Fibroblast of lung (primary cell): ENCODE data around the gene CAMTA1. TPM values are rescaled to one million over a fixed set of nuclear protein-coding genes. Genes with fewer than 3 reads are reported as not detected.

Experiments used
- DNase-seq, 2 donors: peaks; one replicate each; pipeline versions ENCODE4 v3.0.0 to v3.0.0-alpha.2; 2010; ENCODE audit warnings: low read depth in 2 of 2
- H2AFZ ChIP-seq: 2 replicates; pipeline ENCODE4 v1.5.1; 2012; ENCODE audit warnings: low read length, control low read depth, inconsistent platforms
- H3K27ac ChIP-seq: 2 replicates; pipeline ENCODE4 v1.5.1; 2011; ENCODE audit warnings: low read length, control low read depth; ENCODE audit not compliant: insufficient read depth
- H3K27me3 ChIP-seq: 2 replicates; pipeline ENCODE4 v1.5.1; 2011; ENCODE audit warnings: mild to moderate bottlenecking, low read length; ENCODE audit not compliant: control insufficient read depth, insufficient read depth
- H3K36me3 ChIP-seq: 2 replicates; pipeline ENCODE4 v1.5.1; 2011; ENCODE audit warnings: low read length; ENCODE audit not compliant: control insufficient read depth, insufficient read depth
- H3K4me1 ChIP-seq: 2 replicates; pipeline ENCODE4 v1.5.1; 2011; ENCODE audit warnings: low read length; ENCODE audit not compliant: control insufficient read depth, insufficient read depth; ENCODE audit errors: extremely low read depth
- H3K4me2 ChIP-seq: 2 replicates; pipeline ENCODE4 v1.5.1; 2011; ENCODE audit warnings: low read length, control low read depth; ENCODE audit not compliant: insufficient read depth; ENCODE audit errors: extremely low read depth
- H3K4me3 ChIP-seq, 4 experiments: fragments of 200-600 bp in 1 of 4; sonication (generic) in 1 of 4; replicated peaks in 1 of 4; 2 replicates each; pipeline ENCODE4 v1.5.1; 2011 to 2016; ENCODE audit warnings: low read length in 4 of 4, low read depth in 3 of 4, mild to moderate bottlenecking in 3 of 4, control low read depth in 2 of 4, inconsistent platforms in 1 of 4, mixed read lengths in 1 of 4; ENCODE audit not compliant: insufficient read depth in 1 of 4; ENCODE audit errors: control extremely low read depth in 1 of 4
- H3K79me2 ChIP-seq: 2 replicates; pipeline ENCODE4 v1.5.1; 2012; ENCODE audit warnings: mild to moderate bottlenecking, low read length, inconsistent platforms; ENCODE audit not compliant: control insufficient read depth, insufficient read depth
- H3K9ac ChIP-seq: 2 replicates; pipeline ENCODE4 v1.5.1; 2011; ENCODE audit warnings: mild to moderate bottlenecking, low read length, control low read depth; ENCODE audit not compliant: insufficient read depth
- H3K9me3 ChIP-seq: 2 replicates; pipeline ENCODE4 v1.5.1; 2012; ENCODE audit warnings: low read depth, low read length; ENCODE audit not compliant: control insufficient read depth, insufficient read depth
- H4K20me1 ChIP-seq: 2 replicates; pipeline ENCODE4 v1.5.1; 2011; ENCODE audit warnings: low read length; ENCODE audit not compliant: control insufficient read depth, insufficient read depth; ENCODE audit errors: extremely low read depth
- CTCF ChIP-seq, 2 donors: IDR thresholded peaks in 1 of 2; conservative IDR thresholded peaks in 1 of 2; 1 replicate in 1 of 2; 2 replicates in 1 of 2; pipeline ENCODE4 v1.5.1; 2011 to 2012; ENCODE audit warnings: low read length in 2 of 2, control low read depth in 1 of 2, inconsistent platforms in 1 of 2, low read depth in 1 of 2, mild to moderate bottlenecking in 1 of 2
- EZH2 ChIP-seq: IDR thresholded peaks from 2 replicates; pipeline ENCODE4 v1.5.1; 2012; ENCODE audit warnings: low read length, control low read depth, mild to moderate bottlenecking; ENCODE audit errors: missing control alignments
- polyA plus RNA-seq, 2 donors: library from polyadenylated mRNA; depleted of rRNA in 1 of 2; stranded (reverse) in 1 of 2; unstranded in 1 of 2; fragments of >200 nt; gene quantifications; 2 replicates each; pipeline ENCODE4 v1.2.1, GENCODE V29; 2011 to 2012; ENCODE audit warnings: missing spikeins in 1 of 2
- total RNA-seq: library from RNA; depleted of rRNA; stranded (reverse); fragments of >200 nt; gene quantifications from 2 replicates; pipeline ENCODE4 v1.2.1, GENCODE V29; 2014

Gene CAMTA1
- total and polyA plus RNA-seq, 2 donors (not counting 1 experiment from before 2014, with no cell fraction given) = 47.6 to 86.0 TPM

- Histone ChIP-seq H3K9ac (no peak overlapping the region), H3K4me3 (no peak overlapping the region), H3K9me3 (no peaks in the 10 kb centered on the region), H3K4me1 (peaks cover 11% of the 10 kb centered on the region), H4K20me1 (no peaks in the 10 kb centered on the region), H3K27ac (peak overlapping the region; percentile 70), H2AFZ (no peak overlapping the region), H3K36me3 (no peaks in the 10 kb centered on the region), H3K27me3 (no peaks in the 10 kb centered on the region), H3K79me2 (no peaks in the 10 kb centered on the region), H3K4me2 (peak overlapping the region; percentile 38)
- TF ChIP-seq CTCF (conservative IDR thresholded peaks at IDR 0.05 in 1 of 2, IDR thresholded peaks at IDR 0.05 in 1 of 2; ENCODE audit: low read depth in 1 of 2, low read length in 2 of 2) = no peak
- peak in 1 of 2 donors; percentile 15 for DNase-seq
Observed at GRCh38 chr1:7224081-7224534, 438.9 kb downstream of the CAMTA1 start.

GRCh38 chr1:7224644-7225043, 439.4 kb downstream of the CAMTA1 start:
- no peak overlapping the region for H3K9ac ChIP-seq
- H3K4me2 ChIP-seq = no peak overlapping the region
- no peaks in the 10 kb centered on the region for H3K9me3 ChIP-seq
- no peaks in the 10 kb centered on the region for H3K36me3 ChIP-seq
- H3K27me3 ChIP-seq = no peaks in the 10 kb centered on the region
- H3K79me2 ChIP-seq = no peaks in the 10 kb centered on the region
- no peak overlapping the region for H2AFZ ChIP-seq
- H4K20me1 ChIP-seq = no peaks in the 10 kb centered on the region
- TF ChIP-seq EZH2 (no peak), CTCF (conservative IDR thresholded peaks at IDR 0.05 in 1 of 2, IDR thresholded peaks at IDR 0.05 in 1 of 2; ENCODE audit: low read depth in 1 of 2, low read length in 2 of 2) (no peak)
- H3K4me3 ChIP-seq = no peak overlapping the region
- no peak for DNase-seq
- peaks cover 11% of the 10 kb centered on the region for H3K4me1 ChIP-seq
- peak overlapping the region; percentile 13 for H3K27ac ChIP-seq

GRCh38 chr1:7225711-7226505, 440.7 kb downstream of the CAMTA1 start:
- Histone ChIP-seq H3K9ac (no peak overlapping the region), H3K79me2 (no peaks in the 10 kb centered on the region), H3K9me3 (no peaks in the 10 kb centered on the region), H3K27me3 (no peaks in the 10 kb centered on the region), H3K4me1 (peaks cover 13% of the 10 kb centered on the region), H3K4me2 (no peak overlapping the region), H4K20me1 (no peaks in the 10 kb centered on the region), H2AFZ (no peak overlapping the region), H3K36me3 (no peaks in the 10 kb centered on the region), H3K27ac (no peak overlapping the region), H3K4me3 (no peak overlapping the region)
- no peak for DNase-seq
- TF ChIP-seq CTCF (conservative IDR thresholded peaks at IDR 0.05 in 1 of 2, IDR thresholded peaks at IDR 0.05 in 1 of 2; ENCODE audit: low read depth in 1 of 2, low read length in 2 of 2) (no peak), EZH2 (no peak)
